DND-41 (cell line): Measurements from ENCODE around the gene TPP2.

Experiments used
- ATAC-seq: fragments of 200-7000 bp; cut with Tn5 transposase; 3 replicates; pipeline ENCODE4 v1.9.1; 2021; ENCODE audit warnings: low read depth; ENCODE audit not compliant: insufficient read depth
- DNase-seq: peaks from one replicate; pipeline ENCODE4 v3.0.0-alpha.2; 2020
- H2AFZ ChIP-seq: 2 replicates; pipeline ENCODE4 v1.6.0; 2012; ENCODE audit warnings: low read depth, low read length
- H3K27ac ChIP-seq: 2 replicates; pipeline ENCODE4 v1.5.1; 2012; ENCODE audit warnings: low read length, inconsistent platforms
- H3K27me3 ChIP-seq: fragments of 200-600 bp; sonication (generic); 2 replicates; pipeline ENCODE4 v1.6.0; 2012; ENCODE audit warnings: low read length, mild to moderate bottlenecking, inconsistent platforms; ENCODE audit not compliant: insufficient read depth, poor library complexity
- H3K36me3 ChIP-seq: 2 replicates; pipeline ENCODE4 v1.5.1; 2012; ENCODE audit warnings: low read length, inconsistent platforms; ENCODE audit not compliant: insufficient read depth
- H3K4me1 ChIP-seq: 2 replicates; pipeline ENCODE4 v1.5.1; 2012; ENCODE audit warnings: mild to moderate bottlenecking, low read length; ENCODE audit not compliant: insufficient read depth
- H3K4me2 ChIP-seq: 2 replicates; pipeline ENCODE4 v1.6.0; 2012; ENCODE audit warnings: mild to moderate bottlenecking, moderate library complexity, low read length, inconsistent platforms; ENCODE audit not compliant: insufficient read depth
- H3K4me3 ChIP-seq, 2 experiments: fragments of 200-600 bp in 1 of 2; shearing (Covaris generic) in 1 of 2; 2 replicates each; pipeline ENCODE4 v1.5.1; 2012 to 2016; ENCODE audit warnings: inconsistent platforms in 2 of 2, low read length in 2 of 2, mild to moderate bottlenecking in 2 of 2, low read depth in 1 of 2, moderate library complexity in 1 of 2
- H3K79me2 ChIP-seq: 2 replicates; pipeline ENCODE4 v1.6.0; 2012; ENCODE audit warnings: low read length, inconsistent platforms; ENCODE audit not compliant: insufficient read depth
- H3K9ac ChIP-seq: 2 replicates; pipeline ENCODE4 v1.6.0; 2012; ENCODE audit warnings: low read depth, mild to moderate bottlenecking, inconsistent platforms, low read length, moderate library complexity
- H3K9me3 ChIP-seq: 2 replicates; pipeline ENCODE4 v1.5.1; 2012; ENCODE audit warnings: low read length, moderate library complexity, mild to moderate bottlenecking, inconsistent platforms; ENCODE audit not compliant: insufficient read depth, severe bottlenecking
- H4K20me1 ChIP-seq: 2 replicates; pipeline ENCODE4 v1.6.0; 2012; ENCODE audit warnings: low read length; ENCODE audit not compliant: insufficient read depth
- CTCF ChIP-seq: IDR thresholded peaks from 2 replicates; pipeline ENCODE4 v1.5.1; 2012; ENCODE audit warnings: borderline replicate concordance, low read length, moderate library complexity, mild to moderate bottlenecking; ENCODE audit not compliant: poor library complexity, severe bottlenecking; ENCODE audit errors: extremely low read depth
- EZH2 ChIP-seq: IDR thresholded peaks from 3 replicates; pipeline ENCODE4 v1.6.1; 2012; ENCODE audit warnings: borderline replicate concordance, low read depth, mild to moderate bottlenecking, moderate library complexity, low read length, inconsistent platforms; ENCODE audit not compliant: severe bottlenecking

The TPP2 gene

GRCh38 chr13:102643656-102644055 lies 46.9 kb downstream of the TPP2 start:
- Histone ChIP-seq H4K20me1 (no peaks in the 10 kb centered on the region), H3K79me2 (no peaks in the 10 kb centered on the region), H2AFZ (no peak overlapping the region), H3K27ac (no peak overlapping the region), H3K4me3 (no peak overlapping the region), H3K27me3 (no peaks in the 10 kb centered on the region), H3K4me1 (no peaks in the 10 kb centered on the region), H3K4me2 (no peak overlapping the region), H3K36me3 (peaks cover 98% of the 10 kb centered on the region), H3K9me3 (no peaks in the 10 kb centered on the region), H3K9ac (no peak overlapping the region)
- no peak for TF ChIP-seq CTCF
- no peak for TF ChIP-seq EZH2
- ATAC-seq (no peak), DNase-seq (no peak)

- H3K4me1 ChIP-seq: no peaks in the 10 kb centered on the region
These were observed 48.9 kb downstream of the TPP2 start for GRCh38 chr13:102645701-102646100.

GRCh38 chr13:102648046-102648445 lies 51.3 kb downstream of the TPP2 start:
- TF ChIP-seq CTCF (no peak), EZH2 (no peak)
- DNase-seq (no peak), ATAC-seq (no peak)
- no peak overlapping the region for H3K27ac ChIP-seq
- H4K20me1 ChIP-seq: no peaks in the 10 kb centered on the region
- no peaks in the 10 kb centered on the region for H3K4me1 ChIP-seq
- H3K9me3 ChIP-seq: no peaks in the 10 kb centered on the region
- peaks cover 94% of the 10 kb centered on the region for H3K36me3 ChIP-seq
- H2AFZ ChIP-seq: no peak overlapping the region
- no peak overlapping the region for H3K4me2 ChIP-seq
- no peaks in the 10 kb centered on the region for H3K27me3 ChIP-seq
- H3K79me2 ChIP-seq: no peaks in the 10 kb centered on the region
- no peak overlapping the region for H3K9ac ChIP-seq
- H3K4me3 ChIP-seq: no peak overlapping the region

More at GRCh38 chr13:102645701-102646100, 48.9 kb downstream of the TPP2 start:
- peaks cover 99% of the 10 kb centered on the region for H3K36me3 ChIP-seq
- DNase-seq (no peak), ATAC-seq (no peak)
- no peak overlapping the region for H3K9ac ChIP-seq
- TF ChIP-seq CTCF: no peak
- H3K79me2 ChIP-seq: no peaks in the 10 kb centered on the region
- H3K27ac ChIP-seq: no peak overlapping the region
- H2AFZ ChIP-seq: no peak overlapping the region
- no peaks in the 10 kb centered on the region for H3K27me3 ChIP-seq
- no peaks in the 10 kb centered on the region for H3K9me3 ChIP-seq
- H3K4me2 ChIP-seq: no peak overlapping the region
- H4K20me1 ChIP-seq: no peaks in the 10 kb centered on the region
- H3K4me3 ChIP-seq: no peak overlapping the region

GRCh38 chr13:102650444-102650843 lies 53.7 kb downstream of the TPP2 start:
- ATAC-seq (no peak), DNase-seq (no peak)
- no peak overlapping the region for H2AFZ ChIP-seq
- H3K9me3 ChIP-seq: no peaks in the 10 kb centered on the region
- H3K79me2 ChIP-seq: no peaks in the 10 kb centered on the region
- H3K4me1 ChIP-seq: no peaks in the 10 kb centered on the region
- H3K4me2 ChIP-seq: no peak overlapping the region
- H3K9ac ChIP-seq: no peak overlapping the region
- no peaks in the 10 kb centered on the region for H3K27me3 ChIP-seq
- no peaks in the 10 kb centered on the region for H4K20me1 ChIP-seq
- peaks cover 88% of the 10 kb centered on the region for H3K36me3 ChIP-seq
- H3K27ac ChIP-seq: no peak overlapping the region
- H3K4me3 ChIP-seq: no peak overlapping the region
- TF ChIP-seq CTCF: no peak
- no peak for TF ChIP-seq EZH2
